ENCODE results near the gene RELB. TPM values are rescaled to one million over a fixed set of nuclear protein-coding genes. Genes with fewer than 3 reads are reported as not detected.
A peak's percentile ranks its signal among the peaks of the same experiment; 100 is the strongest.

RELB gene
- polyA plus RNA-seq, 1 donor, result 8.4 TPM

DNA sequence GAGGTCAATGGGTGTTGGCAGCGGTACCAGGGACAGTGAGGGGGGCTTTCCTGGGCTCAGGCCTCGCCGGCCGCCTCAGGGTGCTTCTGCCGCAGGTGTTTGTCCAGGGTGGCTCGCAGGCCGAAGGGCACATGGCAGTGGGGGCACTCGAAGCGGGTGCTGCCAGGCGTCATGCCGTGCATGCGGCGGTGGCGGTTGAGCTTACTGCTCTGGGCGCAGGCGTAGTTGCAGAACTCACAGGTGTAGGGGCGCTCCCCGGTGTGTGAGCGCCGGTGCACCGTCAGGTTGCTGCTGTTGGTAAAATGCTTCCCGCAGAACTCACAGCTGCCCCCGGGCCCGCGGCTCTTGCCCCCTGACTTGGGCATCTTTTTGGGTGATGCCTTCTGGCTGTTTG lies 70.3 kb downstream of the RELB start:
- DNase-seq, result no peak
- no peaks in the 10 kb centered on the region for H3K9me3 ChIP-seq (ENCODE audit: control insufficient read depth, low read depth, low read length)
- WGBS (ENCODE audit: insufficient coverage, low lambda C conversion rate), result no CpG with 5 or more reads among the region's 25 CpGs
- H3K27ac ChIP-seq (ENCODE audit: low read length), result no peak overlapping the region
- peaks cover 53% of the 10 kb centered on the region for H3K36me3 ChIP-seq (ENCODE audit: control insufficient read depth, insufficient read depth, low read length)
- H3K4me1 ChIP-seq (ENCODE audit: control insufficient read depth, insufficient read depth, low read length), result peaks cover 12% of the 10 kb centered on the region
- no peaks in the 10 kb centered on the region for H3K27me3 ChIP-seq (ENCODE audit: control insufficient read depth, insufficient read depth, low read length)
- no peak overlapping the region for H3K4me3 ChIP-seq (ENCODE audit: low read length)

DNA sequence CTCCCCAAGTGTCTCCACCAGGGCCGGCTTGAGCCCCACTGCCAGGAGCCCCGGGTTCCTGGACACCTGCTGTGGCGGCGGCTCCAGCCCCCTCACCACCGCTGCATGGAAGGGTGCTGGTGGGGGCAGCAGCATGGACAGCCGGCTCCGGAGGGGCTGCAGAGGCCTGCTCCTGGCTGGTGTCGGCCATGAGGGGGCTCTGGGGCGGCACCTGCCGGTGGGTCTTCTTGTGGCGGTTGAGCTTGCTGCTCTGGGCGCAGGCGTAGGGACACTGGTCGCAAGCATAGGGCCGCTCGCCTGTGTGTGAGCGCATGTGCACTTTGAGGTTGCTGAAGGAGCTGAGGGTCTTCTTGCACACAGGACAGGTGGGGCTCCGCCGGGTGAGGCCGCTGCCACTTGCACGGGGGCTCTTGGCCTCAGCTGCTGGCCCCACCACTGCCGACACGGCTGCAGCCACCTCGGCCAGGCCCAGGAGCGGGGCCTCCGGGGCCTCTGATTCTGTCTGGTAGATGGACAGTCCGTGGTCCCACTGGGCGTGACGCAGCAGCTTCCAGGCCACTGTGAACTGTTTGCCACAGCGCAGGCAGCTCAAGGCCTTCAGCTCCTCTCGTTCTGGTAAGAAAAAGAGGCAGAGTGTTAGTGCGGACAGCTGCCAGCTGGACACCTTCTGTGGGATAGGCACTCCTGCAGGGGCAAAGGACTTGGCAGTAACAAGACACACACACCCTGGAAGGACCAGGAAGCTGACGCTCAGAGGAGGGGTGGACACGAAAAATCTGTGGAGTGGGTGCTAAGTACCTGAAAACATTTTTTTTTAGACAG lies 70.9 kb downstream of the RELB start:
- Histone ChIP-seq H3K36me3 (ENCODE audit: control insufficient read depth, insufficient read depth, low read length) (peaks cover 46% of the 10 kb centered on the region), H3K27ac (ENCODE audit: low read length) (no peak overlapping the region)
- no CpG with 5 or more reads among the region's 34 CpGs for WGBS (ENCODE audit: insufficient coverage, low lambda C conversion rate)

DNA sequence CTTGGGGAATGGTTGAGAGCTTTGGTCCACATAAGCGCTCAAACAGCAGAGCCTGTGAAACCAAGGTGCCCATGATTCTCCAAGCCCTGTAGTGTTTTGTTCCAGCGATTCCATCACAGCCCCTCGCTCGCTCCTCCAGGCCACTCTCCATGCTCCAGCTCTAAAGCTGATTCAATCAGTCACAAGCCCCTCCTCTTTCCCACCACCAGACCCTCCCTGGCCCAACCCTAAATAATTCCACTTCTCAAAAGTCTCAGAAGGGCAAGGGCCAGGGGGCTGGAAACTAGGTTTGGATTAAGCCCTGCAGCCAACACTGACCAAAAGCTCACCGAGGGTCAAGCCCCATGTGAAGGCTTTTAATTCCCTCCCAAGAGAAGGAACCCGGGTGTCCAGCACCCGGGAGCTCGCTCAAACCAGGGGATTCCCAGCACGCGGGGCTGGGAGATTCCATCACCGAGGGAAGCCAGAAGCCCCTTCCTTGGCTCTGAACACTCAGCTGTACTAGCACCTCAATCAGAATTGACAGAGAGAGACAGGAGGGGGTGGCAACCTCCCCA lies 73.6 kb downstream of the RELB start:
- H3K36me3 ChIP-seq (ENCODE audit: control insufficient read depth, insufficient read depth, low read length), result peaks cover 24% of the 10 kb centered on the region
- WGBS (ENCODE audit: insufficient coverage, low lambda C conversion rate), result no CpG with 5 or more reads among the region's 11 CpGs
- H3K9me3 ChIP-seq (ENCODE audit: control insufficient read depth, low read depth, low read length), result no peaks in the 10 kb centered on the region
- peak overlapping the region; percentile 24 for H3K27ac ChIP-seq (ENCODE audit: low read length)
- peaks cover 28% of the 10 kb centered on the region for H3K4me1 ChIP-seq (ENCODE audit: control insufficient read depth, insufficient read depth, low read length)
- H3K4me3 ChIP-seq (ENCODE audit: low read length), result peak overlapping the region; percentile 44
- DNase-seq, result no peak
- no peaks in the 10 kb centered on the region for H3K27me3 ChIP-seq (ENCODE audit: control insufficient read depth, insufficient read depth, low read length)

More for the DNA sequence above, 70.9 kb downstream of the RELB start:
- Histone ChIP-seq H3K27me3 (ENCODE audit: control insufficient read depth, insufficient read depth, low read length) (no peaks in the 10 kb centered on the region), H3K4me3 (ENCODE audit: low read length) (no peak overlapping the region), H3K4me1 (ENCODE audit: control insufficient read depth, insufficient read depth, low read length) (peaks cover 18% of the 10 kb centered on the region), H3K9me3 (ENCODE audit: control insufficient read depth, low read depth, low read length) (no peaks in the 10 kb centered on the region)
- DNase-seq, result no peak

DNA sequence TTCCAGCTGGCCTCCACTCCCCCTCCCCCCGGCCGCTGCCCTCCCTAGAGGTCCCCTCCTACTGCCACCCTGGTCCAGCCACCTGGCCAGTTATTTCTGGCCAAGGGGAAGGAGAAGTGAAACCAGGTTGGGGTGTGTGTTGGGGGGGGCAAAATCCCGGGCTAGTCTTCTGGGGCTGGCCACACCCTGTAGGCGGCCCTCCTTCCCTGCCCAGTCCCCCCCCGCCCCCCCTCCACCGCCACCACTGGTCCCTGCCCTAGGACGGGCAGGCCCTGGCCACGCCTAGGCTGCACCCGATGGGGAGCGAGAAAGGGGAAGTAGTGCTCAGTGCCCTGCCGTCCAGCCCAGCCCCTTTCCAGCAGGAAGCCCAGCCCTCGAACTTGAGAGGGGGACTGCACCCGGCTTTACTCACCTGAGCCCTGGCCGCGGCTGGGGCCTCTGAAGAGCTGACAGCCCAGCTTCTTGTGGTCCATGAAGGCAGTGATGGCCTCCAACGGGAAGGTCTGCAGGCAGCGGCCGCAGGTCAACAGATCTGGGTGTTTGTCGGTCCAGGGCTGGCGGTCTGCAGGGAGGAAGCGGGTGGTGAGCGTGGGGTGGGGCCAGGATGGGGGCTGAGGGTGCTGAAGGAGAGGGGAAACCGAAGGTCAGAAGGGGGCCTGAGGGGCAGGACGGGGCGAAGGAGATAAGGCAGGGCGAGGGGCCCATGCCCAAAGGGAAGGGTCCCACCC lies 74.2 kb downstream of the RELB start:
- H3K36me3 ChIP-seq (ENCODE audit: control insufficient read depth, insufficient read depth, low read length), result peaks cover 17% of the 10 kb centered on the region
- WGBS (ENCODE audit: insufficient coverage, low lambda C conversion rate), result 0% methylated on average over 4 of the region's 26 CpGs
- peaks cover 35% of the 10 kb centered on the region for H3K4me1 ChIP-seq (ENCODE audit: control insufficient read depth, insufficient read depth, low read length)
- no peaks in the 10 kb centered on the region for H3K27me3 ChIP-seq (ENCODE audit: control insufficient read depth, insufficient read depth, low read length)
- H3K4me3 ChIP-seq (ENCODE audit: low read length), result peak overlapping the region; percentile 44
- H3K9me3 ChIP-seq (ENCODE audit: control insufficient read depth, low read depth, low read length), result no peaks in the 10 kb centered on the region
- peak; percentile 82 to 89 for DNase-seq
- peak overlapping the region; percentile 50 for H3K27ac ChIP-seq (ENCODE audit: low read length)

DNA sequence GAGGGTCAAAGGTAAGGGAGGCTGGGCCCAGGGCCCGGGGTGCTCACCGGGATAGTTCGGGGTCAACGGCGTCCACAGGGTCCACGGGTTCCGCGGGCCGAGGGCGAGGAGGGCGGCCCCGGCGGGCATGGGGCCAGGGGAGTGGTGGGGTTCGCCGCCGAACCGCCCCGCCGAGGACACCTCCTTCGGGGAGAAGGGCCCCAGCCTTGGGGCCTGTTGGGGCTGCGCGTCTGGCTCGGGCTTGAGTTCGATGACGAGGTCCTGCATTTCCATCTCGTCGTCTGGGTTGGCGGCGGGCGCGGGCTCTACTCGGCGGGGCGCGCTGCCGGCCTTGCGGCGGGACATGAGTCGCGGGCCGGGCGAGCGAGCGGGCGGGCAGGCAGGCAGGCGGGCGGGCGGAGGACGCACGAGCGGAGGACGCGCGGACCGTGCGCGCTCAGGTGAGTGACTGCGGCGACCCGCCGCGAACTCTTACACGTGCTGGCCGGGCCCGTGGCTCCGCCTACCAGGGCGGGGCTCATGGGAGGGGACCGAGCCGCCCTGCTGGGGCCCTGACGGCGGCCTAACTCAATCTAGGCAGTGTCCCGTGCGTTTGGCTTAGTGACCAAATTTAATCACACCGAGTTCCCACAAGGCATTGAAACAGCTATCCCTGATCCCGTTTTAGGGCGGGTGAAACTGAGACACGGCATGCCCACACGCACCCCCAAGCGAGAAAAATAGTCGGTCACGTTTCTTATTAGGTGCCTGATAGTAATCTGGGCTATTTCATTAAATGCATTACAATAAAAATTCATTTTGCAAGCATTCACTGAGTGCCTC lies 75.0 kb downstream of the RELB start, which contains the start of gene ZNF296:
TSS of gene ZNF296 (minus strand) at position 450 of the 822 bp plus-strand sequence. CDS start at position 345, 105 bp downstream.
- whole genome bisulfite sequencing (ENCODE audit: insufficient coverage, low lambda C conversion rate), result no CpG with 5 or more reads among the region's 81 CpGs
- H3K27me3 ChIP-seq (ENCODE audit: control insufficient read depth, insufficient read depth, low read length), result no peaks in the 10 kb centered on the region
- peak; percentile 83 to 91 for DNase-seq
- peak within 1 kb of the TSS; percentile 44 for H3K4me3 ChIP-seq (ENCODE audit: low read length)
- H3K27ac ChIP-seq (ENCODE audit: low read length), result peak within 1 kb of the TSS; percentile 50
- no peaks in the 10 kb centered on the region for H3K9me3 ChIP-seq (ENCODE audit: control insufficient read depth, low read depth, low read length)
- H3K4me1 ChIP-seq (ENCODE audit: control insufficient read depth, insufficient read depth, low read length), result peaks cover 35% of the 10 kb centered on the region
- peaks cover 10% of the 10 kb centered on the region for H3K36me3 ChIP-seq (ENCODE audit: control insufficient read depth, insufficient read depth, low read length)

DNA sequence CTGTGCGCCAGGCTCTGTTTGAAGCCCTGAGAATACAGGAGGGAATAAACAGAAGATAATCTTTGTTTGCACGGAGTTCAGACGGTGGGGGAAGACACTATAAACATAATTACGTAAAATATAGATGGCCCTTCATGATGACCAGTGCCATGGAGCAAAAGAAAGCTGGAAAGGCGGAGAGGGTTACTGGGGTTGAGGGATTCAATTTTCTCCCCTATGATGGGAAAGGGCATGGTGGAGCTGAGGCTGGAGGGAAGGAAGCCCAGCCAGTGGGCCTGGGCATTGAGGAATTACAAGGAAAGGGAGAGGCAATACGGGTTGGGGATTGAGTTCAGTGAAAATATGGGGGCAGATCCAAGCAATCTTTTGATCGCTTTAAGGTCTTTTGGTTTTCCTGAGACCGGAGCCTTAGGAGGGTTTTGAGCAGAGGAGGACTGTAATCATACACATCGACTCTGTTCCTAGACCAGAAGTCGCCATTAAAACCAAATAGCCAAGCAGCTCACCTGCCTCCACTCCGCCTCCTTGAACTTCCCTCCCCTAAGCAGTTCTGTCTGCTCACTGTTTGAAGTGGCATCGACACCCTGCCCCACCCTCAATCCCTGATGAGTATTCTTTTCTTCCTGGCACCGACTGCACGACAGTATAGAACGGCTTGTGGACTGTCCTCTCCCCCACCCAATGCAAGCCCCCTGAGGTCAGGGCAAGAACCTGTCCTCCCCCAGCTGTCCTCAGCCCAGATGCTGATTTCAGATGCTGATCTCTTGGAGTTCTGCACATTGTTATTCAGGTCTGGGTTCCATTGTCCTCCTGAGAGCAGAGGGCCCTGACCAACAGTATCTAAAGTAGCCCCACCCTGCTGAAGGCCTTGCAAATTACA lies 75.8 kb downstream of the RELB start:
- no peak for DNase-seq
- H3K36me3 ChIP-seq (ENCODE audit: control insufficient read depth, insufficient read depth, low read length), result peaks cover 10% of the 10 kb centered on the region
- peaks cover 35% of the 10 kb centered on the region for H3K4me1 ChIP-seq (ENCODE audit: control insufficient read depth, insufficient read depth, low read length)
- H3K27ac ChIP-seq (ENCODE audit: low read length), result peak overlapping the region; percentile 23
- H3K9me3 ChIP-seq (ENCODE audit: control insufficient read depth, low read depth, low read length), result no peaks in the 10 kb centered on the region
- WGBS (ENCODE audit: insufficient coverage, low lambda C conversion rate), result no CpG with 5 or more reads among the region's 15 CpGs
- peak overlapping the region; percentile 6 for H3K4me3 ChIP-seq (ENCODE audit: low read length)
- no peaks in the 10 kb centered on the region for H3K27me3 ChIP-seq (ENCODE audit: control insufficient read depth, insufficient read depth, low read length)

DNA sequence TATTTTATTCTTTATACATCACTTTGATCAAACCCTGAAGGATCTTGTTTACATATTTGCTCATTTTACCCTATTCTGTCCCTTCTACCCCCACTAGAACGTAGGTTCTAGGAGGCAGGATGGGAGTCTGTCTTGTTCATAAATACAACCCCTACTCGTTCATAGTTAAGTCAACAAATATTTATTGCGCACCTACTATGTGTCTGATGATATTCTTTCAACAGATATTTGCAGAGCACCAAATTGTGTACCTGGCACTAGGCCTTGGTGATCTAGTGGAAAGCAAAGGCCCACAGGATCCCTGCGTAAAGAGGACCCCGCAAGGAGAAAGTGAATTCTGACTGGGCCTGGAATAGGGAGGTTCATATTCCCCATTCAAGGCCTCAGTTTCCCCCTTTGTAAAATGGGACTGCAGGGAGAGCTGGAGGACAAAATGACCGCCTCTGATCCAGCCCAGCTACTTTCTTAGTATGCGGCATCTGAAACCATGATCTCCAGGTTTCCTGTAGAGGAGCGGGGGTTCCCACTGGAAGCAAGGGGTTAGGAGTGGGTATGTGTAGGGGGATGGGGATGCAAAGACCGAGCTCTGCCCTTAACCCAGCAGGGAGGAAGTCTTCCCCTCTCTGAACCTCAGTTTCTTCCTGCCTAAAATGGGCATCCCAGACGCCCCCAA lies 77.3 kb downstream of the RELB start:
- H3K4me1 ChIP-seq (ENCODE audit: control insufficient read depth, insufficient read depth, low read length), result peaks cover 35% of the 10 kb centered on the region
- no peak overlapping the region for H3K27ac ChIP-seq (ENCODE audit: low read length)
- H3K27me3 ChIP-seq (ENCODE audit: control insufficient read depth, insufficient read depth, low read length), result no peaks in the 10 kb centered on the region
- WGBS (ENCODE audit: insufficient coverage, low lambda C conversion rate), result 100% methylated on average over 1 of the region's 10 CpGs
- H3K4me3 ChIP-seq (ENCODE audit: low read length), result peak overlapping the region; percentile 97
- no peak for DNase-seq
- peaks cover 13% of the 10 kb centered on the region for H3K36me3 ChIP-seq (ENCODE audit: control insufficient read depth, insufficient read depth, low read length)
- no peaks in the 10 kb centered on the region for H3K9me3 ChIP-seq (ENCODE audit: control insufficient read depth, low read depth, low read length)

DNA sequence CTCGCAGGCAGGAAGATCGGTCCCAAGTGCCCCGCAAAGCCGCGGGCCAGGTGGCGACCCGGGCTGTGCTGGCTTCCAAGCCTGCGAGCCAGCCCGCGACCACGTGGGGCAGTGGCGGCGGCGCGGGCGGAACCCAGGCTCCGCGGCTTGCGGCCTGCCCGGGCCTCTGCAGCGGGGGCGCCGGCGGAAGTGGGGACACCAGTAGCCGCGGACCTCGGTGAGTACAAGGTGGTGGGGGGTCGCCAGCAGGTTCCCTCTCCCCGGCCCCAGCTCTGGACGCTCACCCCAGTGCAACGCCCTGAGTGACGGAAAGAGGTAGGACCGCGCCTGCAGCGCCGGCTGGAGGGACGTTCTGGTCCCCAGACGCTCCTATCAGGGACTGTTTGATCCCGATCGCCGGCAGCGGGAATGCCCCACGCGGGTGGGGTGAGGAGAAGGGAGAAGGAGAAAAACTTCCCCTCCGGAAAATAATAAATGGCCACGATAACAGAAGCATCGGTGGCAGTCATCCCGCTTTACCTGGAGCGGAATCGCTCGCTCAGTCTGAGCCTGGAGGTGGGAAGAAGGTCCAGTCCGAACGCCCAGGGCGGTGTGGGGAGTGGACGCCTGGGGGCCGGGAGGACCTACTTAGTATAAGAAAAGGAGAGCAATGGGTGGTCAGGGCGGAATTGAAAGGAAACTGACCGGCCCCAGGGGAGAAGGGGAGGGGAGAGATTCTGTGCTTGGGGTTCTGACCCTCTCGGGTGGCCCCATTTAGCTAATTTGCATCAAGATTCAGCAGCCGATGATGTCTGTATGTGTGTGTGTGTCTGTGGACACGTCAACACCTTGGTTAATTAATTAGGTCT lies 78.0 kb downstream of the RELB start, which contains the start of gene GEMIN7:
TSS of gene GEMIN7 (plus strand) at position 198 of the 848 bp plus-strand sequence. CDS start 10,855 bp downstream, outside the sequence.
- Histone ChIP-seq H3K27me3 (ENCODE audit: control insufficient read depth, insufficient read depth, low read length) (no peaks in the 10 kb centered on the region), H3K27ac (ENCODE audit: low read length) (peak within 1 kb of the TSS; percentile 49), H3K36me3 (ENCODE audit: control insufficient read depth, insufficient read depth, low read length) (peaks cover 13% of the 10 kb centered on the region), H3K9me3 (ENCODE audit: control insufficient read depth, low read depth, low read length) (no peaks in the 10 kb centered on the region), H3K4me3 (ENCODE audit: low read length) (peak within 1 kb of the TSS; percentile 97), H3K4me1 (ENCODE audit: control insufficient read depth, insufficient read depth, low read length) (peaks cover 35% of the 10 kb centered on the region)
- peak; percentile 61 to 80 for DNase-seq
- no CpG with 5 or more reads among the region's 61 CpGs for WGBS (ENCODE audit: insufficient coverage, low lambda C conversion rate)
